Activated naive CD4-positive, alpha-beta T cell treated with anti-CD3 and anti-CD28 coated beads, Interleukin-2, amount 50 U/mL, for 24 hours (primary cell): Measurements from ENCODE around the gene MICU2.
A peak's percentile ranks its signal among the peaks of the same experiment; 100 is the strongest.

Source experiments
- H3K27ac Mint-ChIP-seq: one replicate; pipeline ENCODE4 v1.8.0; 2021; ENCODE audit warnings: mild to moderate bottlenecking, mixed read lengths
- H3K27me3 Mint-ChIP-seq: one replicate; pipeline ENCODE4 v1.8.0; 2021; ENCODE audit warnings: mixed read lengths
- H3K36me3 Mint-ChIP-seq: one replicate; pipeline ENCODE4 v1.8.0; 2021; ENCODE audit warnings: mixed read lengths
- H3K4me1 Mint-ChIP-seq: one replicate; pipeline ENCODE4 v1.8.0; 2021; ENCODE audit warnings: mixed read lengths
- H3K4me3 Mint-ChIP-seq: one replicate; pipeline ENCODE4 v1.8.0; 2021; ENCODE audit warnings: mild to moderate bottlenecking, mixed read lengths
- H3K9me3 Mint-ChIP-seq: one replicate; pipeline ENCODE4 v1.8.0; 2021; ENCODE audit warnings: mixed read lengths

The MICU2 gene

GRCh38 chr13:21450936-21451335, 153.0 kb downstream of the MICU2 start:
- Mint-ChIP-seq H3K4me1 (peaks cover 69% of the 10 kb centered on the region), H3K27ac (no peak overlapping the region), H3K9me3 (no peaks in the 10 kb centered on the region), H3K27me3 (no peaks in the 10 kb centered on the region), H3K36me3 (peaks cover 15% of the 10 kb centered on the region), H3K4me3 (no peak overlapping the region)

GRCh38 chr13:21446656-21447055, 157.3 kb downstream of the MICU2 start:
- no peak overlapping the region for H3K4me3 Mint-ChIP-seq
- H3K4me1 Mint-ChIP-seq, result peaks cover 66% of the 10 kb centered on the region
- no peaks in the 10 kb centered on the region for H3K27me3 Mint-ChIP-seq
- H3K36me3 Mint-ChIP-seq, result peaks cover 12% of the 10 kb centered on the region
- H3K27ac Mint-ChIP-seq, result no peak overlapping the region
- H3K9me3 Mint-ChIP-seq, result no peaks in the 10 kb centered on the region

- Mint-ChIP-seq H3K36me3 (peaks cover 12% of the 10 kb centered on the region), H3K4me1 (peaks cover 68% of the 10 kb centered on the region), H3K27ac (peak overlapping the region; percentile 56), H3K27me3 (no peaks in the 10 kb centered on the region), H3K4me3 (no peak overlapping the region), H3K9me3 (no peaks in the 10 kb centered on the region)
Observed at GRCh38 chr13:21445759-21446158, 158.2 kb downstream of the MICU2 start.

GRCh38 chr13:21443171-21443570, 160.8 kb downstream of the MICU2 start:
- H3K4me3 Mint-ChIP-seq, result no peak overlapping the region
- H3K36me3 Mint-ChIP-seq, result peaks cover 18% of the 10 kb centered on the region
- no peak overlapping the region for H3K27ac Mint-ChIP-seq
- no peaks in the 10 kb centered on the region for H3K27me3 Mint-ChIP-seq
- H3K9me3 Mint-ChIP-seq, result no peaks in the 10 kb centered on the region
- peaks cover 66% of the 10 kb centered on the region for H3K4me1 Mint-ChIP-seq
